ENCODE data around the gene CCR4.
A peak's percentile ranks its signal among the peaks of the same experiment; 100 is the strongest.

The CCR4 gene

DNA sequence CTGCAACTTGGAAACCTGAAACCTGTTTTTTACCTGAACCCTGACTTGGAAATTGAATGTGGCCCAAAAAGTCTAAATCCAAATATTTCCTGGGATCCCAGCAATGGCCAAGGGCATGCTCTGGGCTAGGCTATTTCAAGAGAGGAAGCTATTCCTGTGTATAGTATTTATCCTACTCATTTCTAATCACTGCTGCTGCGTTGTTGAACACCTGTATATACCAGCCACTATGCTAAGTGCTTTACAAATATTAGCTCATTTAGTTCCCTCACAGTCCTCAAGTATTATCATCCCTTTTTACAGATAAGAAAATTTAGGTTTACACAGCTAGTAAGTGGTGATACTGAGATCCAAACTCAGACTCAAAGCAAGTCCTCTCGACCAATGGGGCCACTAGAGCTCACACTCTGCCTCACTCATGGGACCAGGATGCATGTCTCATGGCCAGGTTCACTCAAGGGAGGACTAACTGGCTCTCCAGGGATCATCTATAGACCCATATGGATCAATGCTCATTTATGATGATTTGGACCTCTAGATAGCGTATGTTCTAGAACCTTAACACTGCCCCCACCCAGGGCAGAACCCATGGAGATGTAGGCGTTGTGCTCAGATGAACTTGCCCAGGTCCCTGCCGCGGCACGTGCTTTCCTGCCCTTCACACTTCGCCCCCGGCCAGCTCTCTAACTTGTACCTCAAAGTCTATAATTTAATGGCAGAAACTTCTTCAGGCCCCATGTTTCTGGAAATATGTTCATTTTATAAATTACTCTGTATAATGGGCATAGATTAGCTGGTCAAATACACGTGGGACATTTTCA lies 2.6 kb upstream of the CCR4 start:
- Histone ChIP-seq H3K4me1 (ENCODE audit: control insufficient read depth, insufficient read depth, low read length, poor library complexity, severe bottlenecking) (peaks cover 18% of the 10 kb centered on the region), H3K36me3 (ENCODE audit: control insufficient read depth, insufficient read depth, low read length) (no peaks in the 10 kb centered on the region), H3K9me3 (ENCODE audit: control insufficient read depth, low read length) (no peaks in the 10 kb centered on the region), H3K4me3 (ENCODE audit: insufficient read depth, low read depth, low read length, poor library complexity, severe bottlenecking) (no peak overlapping the region), H3K27me3 (replicated peaks; ENCODE audit: control insufficient read depth, insufficient read depth, low read length, poor library complexity, severe bottlenecking) (no peaks in the 10 kb centered on the region), H3K27ac (ENCODE audit: insufficient read depth, low read length, poor library complexity, severe bottlenecking) (no peak overlapping the region)
- no peak for DNase-seq

DNA sequence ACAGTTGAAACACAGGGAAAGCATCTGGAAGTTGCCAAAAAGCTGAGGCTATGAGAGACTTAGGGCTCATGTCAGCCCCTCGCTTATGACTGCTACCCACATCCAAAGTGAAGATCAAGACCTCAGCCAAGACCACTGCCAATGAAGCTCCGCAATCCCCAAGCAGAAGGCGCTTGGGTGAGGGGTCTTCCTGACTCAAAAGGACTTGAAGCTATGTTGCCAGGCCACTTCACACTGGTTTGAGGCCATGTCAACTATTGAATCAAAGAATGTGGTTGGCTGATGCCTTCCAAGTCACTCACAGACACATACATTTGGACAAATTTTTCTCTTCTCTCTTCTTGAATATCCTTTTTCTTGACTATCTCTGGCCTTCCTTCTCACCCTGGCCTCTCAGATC lies 928 bp upstream of the CCR4 start:
- Histone ChIP-seq H3K4me1 (ENCODE audit: control insufficient read depth, insufficient read depth, low read length, poor library complexity, severe bottlenecking) (peaks cover 27% of the 10 kb centered on the region), H3K36me3 (ENCODE audit: control insufficient read depth, insufficient read depth, low read length) (peaks cover 10% of the 10 kb centered on the region), H3K9me3 (ENCODE audit: control insufficient read depth, low read length) (no peaks in the 10 kb centered on the region), H3K4me3 (ENCODE audit: insufficient read depth, low read depth, low read length, poor library complexity, severe bottlenecking) (no peak overlapping the region), H3K27ac (ENCODE audit: insufficient read depth, low read length, poor library complexity, severe bottlenecking) (peak overlapping the region; percentile 77), H3K27me3 (replicated peaks; ENCODE audit: control insufficient read depth, insufficient read depth, low read length, poor library complexity, severe bottlenecking) (no peaks in the 10 kb centered on the region)
- DNase-seq = no peak

DNA sequence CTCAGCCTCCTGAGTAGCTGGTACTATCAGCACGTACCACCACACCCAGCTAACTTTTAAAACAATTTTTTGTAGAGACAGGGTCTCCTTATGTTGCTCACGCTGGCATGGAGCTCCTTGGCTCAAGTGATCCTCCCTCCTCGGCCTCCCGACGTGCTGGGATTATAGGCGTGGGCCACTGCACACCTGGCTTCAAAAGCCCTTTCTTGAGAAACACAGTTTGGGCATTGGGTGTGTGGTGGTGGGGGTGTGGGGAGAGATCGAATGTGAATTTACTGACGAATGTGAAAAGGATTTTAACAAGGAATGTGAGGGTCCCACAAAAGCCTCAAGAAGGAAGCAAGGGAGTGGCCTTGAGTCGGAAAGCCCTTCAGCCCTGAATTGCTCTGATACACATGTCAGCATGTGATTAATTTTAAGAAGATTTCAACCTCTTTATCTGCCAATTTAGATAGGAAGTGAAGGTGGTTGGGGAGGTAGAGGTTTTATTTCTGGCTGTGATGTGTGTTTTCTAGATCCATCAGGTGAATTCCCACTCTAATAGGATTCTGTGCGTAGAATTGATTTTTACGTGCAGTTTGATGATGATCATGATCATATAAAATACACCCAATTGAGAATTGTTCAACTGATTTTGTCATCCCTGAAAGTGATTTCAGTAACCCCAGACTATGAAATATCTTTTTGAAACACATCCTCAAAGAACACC lies 1.1 kb downstream of the CCR4 start:
- H3K27ac ChIP-seq (ENCODE audit: insufficient read depth, low read length, poor library complexity, severe bottlenecking) = peak overlapping the region; percentile 77
- DNase-seq = no peak
- H3K36me3 ChIP-seq (ENCODE audit: control insufficient read depth, insufficient read depth, low read length) = peaks cover 16% of the 10 kb centered on the region
- peaks cover 27% of the 10 kb centered on the region for H3K4me1 ChIP-seq (ENCODE audit: control insufficient read depth, insufficient read depth, low read length, poor library complexity, severe bottlenecking)
- peak overlapping the region; percentile 45 for H3K4me3 ChIP-seq (ENCODE audit: insufficient read depth, low read depth, low read length, poor library complexity, severe bottlenecking)
- no peaks in the 10 kb centered on the region for H3K9me3 ChIP-seq (ENCODE audit: control insufficient read depth, low read length)
- H3K27me3 ChIP-seq (replicated peaks; ENCODE audit: control insufficient read depth, insufficient read depth, low read length, poor library complexity, severe bottlenecking) = no peaks in the 10 kb centered on the region

DNA sequence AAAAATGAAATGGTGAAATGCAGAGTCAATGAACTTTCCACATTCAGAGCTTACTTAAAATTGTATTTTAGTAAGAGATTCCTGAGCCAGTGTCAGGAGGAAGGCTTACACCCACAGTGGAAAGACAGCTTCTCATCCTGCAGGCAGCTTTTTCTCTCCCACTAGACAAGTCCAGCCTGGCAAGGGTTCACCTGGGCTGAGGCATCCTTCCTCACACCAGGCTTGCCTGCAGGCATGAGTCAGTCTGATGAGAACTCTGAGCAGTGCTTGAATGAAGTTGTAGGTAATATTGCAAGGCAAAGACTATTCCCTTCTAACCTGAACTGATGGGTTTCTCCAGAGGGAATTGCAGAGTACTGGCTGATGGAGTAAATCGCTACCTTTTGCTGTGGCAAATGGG lies 3.1 kb downstream of the CCR4 start:
- Histone ChIP-seq H3K9me3 (ENCODE audit: control insufficient read depth, low read length) (no peaks in the 10 kb centered on the region), H3K4me1 (ENCODE audit: control insufficient read depth, insufficient read depth, low read length, poor library complexity, severe bottlenecking) (peaks cover 22% of the 10 kb centered on the region), H3K27ac (ENCODE audit: insufficient read depth, low read length, poor library complexity, severe bottlenecking) (peak overlapping the region; percentile 77), H3K36me3 (ENCODE audit: control insufficient read depth, insufficient read depth, low read length) (peaks cover 16% of the 10 kb centered on the region), H3K27me3 (replicated peaks; ENCODE audit: control insufficient read depth, insufficient read depth, low read length, poor library complexity, severe bottlenecking) (no peaks in the 10 kb centered on the region), H3K4me3 (ENCODE audit: insufficient read depth, low read depth, low read length, poor library complexity, severe bottlenecking) (peak overlapping the region; percentile 45)
- no peak for DNase-seq

DNA sequence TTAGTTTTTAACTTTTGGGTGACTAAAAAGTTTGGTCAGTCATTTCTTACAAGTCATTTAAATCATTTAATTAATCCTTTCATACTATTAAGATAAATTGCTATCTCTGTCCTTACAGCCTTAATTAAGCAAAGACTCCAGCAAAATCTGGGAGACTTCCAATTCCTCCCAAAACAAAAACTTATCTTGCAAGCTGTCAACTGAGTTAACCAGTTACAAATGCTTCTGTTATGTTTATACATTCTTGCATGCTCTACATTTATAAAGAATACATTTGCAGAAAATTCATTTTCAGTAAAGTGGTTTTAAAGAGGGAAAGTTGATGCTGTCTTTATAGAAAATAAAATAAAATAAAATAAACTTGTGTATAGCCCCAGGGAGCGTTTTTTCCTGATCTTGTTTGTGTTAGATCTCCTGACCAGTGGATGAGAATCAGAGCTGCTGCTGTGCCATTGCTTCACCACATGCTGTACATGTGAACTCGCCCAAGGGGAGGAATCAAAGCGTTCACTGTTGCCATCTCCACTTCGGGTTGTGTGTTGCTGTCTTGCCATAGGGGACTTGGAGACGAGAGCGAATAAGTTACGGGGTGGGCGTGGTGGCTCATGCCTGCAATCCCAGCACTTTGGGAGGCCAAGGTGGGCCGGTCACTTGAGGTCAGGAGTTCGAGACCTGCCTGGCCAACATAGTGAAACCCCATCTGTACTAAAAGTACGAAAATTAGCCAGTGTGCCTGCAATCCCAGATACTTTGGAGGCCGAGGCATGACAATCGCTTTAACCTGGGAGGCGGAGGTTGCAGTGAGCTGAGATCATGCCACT lies 5.5 kb downstream of the CCR4 start:
- peaks cover 16% of the 10 kb centered on the region for H3K36me3 ChIP-seq (ENCODE audit: control insufficient read depth, insufficient read depth, low read length)
- H3K27ac ChIP-seq (ENCODE audit: insufficient read depth, low read length, poor library complexity, severe bottlenecking) = peak overlapping the region; percentile 18
- H3K27me3 ChIP-seq (replicated peaks; ENCODE audit: control insufficient read depth, insufficient read depth, low read length, poor library complexity, severe bottlenecking) = no peaks in the 10 kb centered on the region
- peaks cover 36% of the 10 kb centered on the region for H3K4me1 ChIP-seq (ENCODE audit: control insufficient read depth, insufficient read depth, low read length, poor library complexity, severe bottlenecking)
- no peaks in the 10 kb centered on the region for H3K9me3 ChIP-seq (ENCODE audit: control insufficient read depth, low read length)
- no peak overlapping the region for H3K4me3 ChIP-seq (ENCODE audit: insufficient read depth, low read depth, low read length, poor library complexity, severe bottlenecking)
- no peak for DNase-seq

DNA sequence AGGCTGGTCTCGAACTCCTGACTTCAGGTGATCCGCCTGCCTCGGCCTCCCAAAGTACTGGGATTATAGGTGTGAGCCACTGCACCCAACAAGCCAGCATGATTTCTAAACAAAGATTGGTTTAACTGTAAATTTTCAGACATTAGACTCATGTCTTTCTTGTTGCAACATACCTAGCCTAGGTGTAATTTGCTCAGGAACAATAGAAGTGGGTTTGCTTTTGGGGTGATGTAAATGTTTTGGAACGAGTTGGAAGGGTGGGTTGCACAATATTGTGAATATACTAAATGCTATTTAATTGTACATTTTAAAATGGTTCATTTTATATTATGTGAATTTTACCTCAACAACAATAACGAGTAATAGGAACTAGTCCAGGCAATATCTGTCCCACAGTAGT lies 7.1 kb downstream of the CCR4 start:
- no peak overlapping the region for H3K27ac ChIP-seq (ENCODE audit: insufficient read depth, low read length, poor library complexity, severe bottlenecking)
- peaks cover 16% of the 10 kb centered on the region for H3K36me3 ChIP-seq (ENCODE audit: control insufficient read depth, insufficient read depth, low read length)
- peaks cover 32% of the 10 kb centered on the region for H3K4me1 ChIP-seq (ENCODE audit: control insufficient read depth, insufficient read depth, low read length, poor library complexity, severe bottlenecking)
- no peaks in the 10 kb centered on the region for H3K27me3 ChIP-seq (replicated peaks; ENCODE audit: control insufficient read depth, insufficient read depth, low read length, poor library complexity, severe bottlenecking)
- H3K4me3 ChIP-seq (ENCODE audit: insufficient read depth, low read depth, low read length, poor library complexity, severe bottlenecking) = no peak overlapping the region
- DNase-seq = no peak
- H3K9me3 ChIP-seq (ENCODE audit: control insufficient read depth, low read length) = no peaks in the 10 kb centered on the region

DNA sequence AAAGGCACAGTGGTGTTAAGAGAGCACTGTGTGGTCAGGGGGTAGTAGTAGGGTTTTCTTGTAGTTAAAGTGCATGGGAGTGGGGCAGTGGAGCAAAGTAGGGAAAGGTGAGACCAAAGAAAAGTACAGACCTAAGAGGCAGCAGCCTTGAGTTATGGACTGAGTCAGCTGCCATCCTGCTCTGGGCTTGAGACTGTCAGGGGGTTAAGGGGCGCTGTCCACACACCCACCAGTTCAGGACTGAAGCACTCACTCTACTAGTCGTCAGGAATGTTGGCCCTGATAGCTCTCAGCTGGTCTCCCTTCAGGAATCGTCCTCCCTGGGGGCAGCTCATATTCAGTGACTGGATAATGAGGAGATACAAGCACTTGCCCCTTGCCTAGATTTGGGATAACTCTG lies 7.9 kb downstream of the CCR4 start:
- H3K27me3 ChIP-seq (replicated peaks; ENCODE audit: control insufficient read depth, insufficient read depth, low read length, poor library complexity, severe bottlenecking) = no peaks in the 10 kb centered on the region
- peak overlapping the region; percentile 31 for H3K27ac ChIP-seq (ENCODE audit: insufficient read depth, low read length, poor library complexity, severe bottlenecking)
- H3K9me3 ChIP-seq (ENCODE audit: control insufficient read depth, low read length) = no peaks in the 10 kb centered on the region
- no peak for DNase-seq
- no peak overlapping the region for H3K4me3 ChIP-seq (ENCODE audit: insufficient read depth, low read depth, low read length, poor library complexity, severe bottlenecking)
- H3K36me3 ChIP-seq (ENCODE audit: control insufficient read depth, insufficient read depth, low read length) = peaks cover 11% of the 10 kb centered on the region
- H3K4me1 ChIP-seq (ENCODE audit: control insufficient read depth, insufficient read depth, low read length, poor library complexity, severe bottlenecking) = peaks cover 29% of the 10 kb centered on the region

DNA sequence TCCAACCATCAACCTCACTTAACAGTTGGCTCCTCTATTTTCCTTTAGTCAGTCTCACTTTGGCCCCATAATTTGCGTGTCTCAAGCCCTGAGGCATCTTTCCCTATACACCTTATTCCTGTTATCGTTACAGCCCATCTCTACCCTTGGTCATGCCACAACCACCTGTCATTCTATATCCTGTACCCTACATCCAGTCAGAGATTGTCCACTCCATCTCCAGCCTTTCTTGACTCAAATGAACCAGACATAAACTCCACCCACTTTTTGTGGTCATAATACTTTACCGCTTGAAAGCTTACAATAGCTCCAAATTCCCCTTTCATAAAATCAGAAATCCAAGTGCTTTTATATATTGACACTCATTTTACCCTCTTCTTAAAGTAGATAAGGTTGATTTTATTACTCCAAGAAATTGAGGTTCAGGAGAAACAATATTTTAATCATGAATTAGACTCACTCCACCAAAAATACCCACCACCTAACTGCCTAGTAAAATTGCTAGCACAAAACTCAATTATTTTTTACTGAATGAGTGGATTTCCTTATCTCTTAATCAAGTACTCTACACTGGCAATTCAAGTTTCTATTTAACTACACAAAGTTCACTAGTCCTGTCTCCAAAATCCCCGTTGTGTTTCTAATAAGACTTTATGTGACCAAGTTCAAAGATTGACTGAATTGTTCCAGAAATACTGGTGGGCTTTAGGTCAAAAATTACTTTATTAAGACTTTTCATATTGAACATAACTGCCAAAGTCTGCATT lies 9.1 kb downstream of the CCR4 start:
- H3K4me1 ChIP-seq (ENCODE audit: control insufficient read depth, insufficient read depth, low read length, poor library complexity, severe bottlenecking) = peaks cover 26% of the 10 kb centered on the region
- DNase-seq = no peak

DNA sequence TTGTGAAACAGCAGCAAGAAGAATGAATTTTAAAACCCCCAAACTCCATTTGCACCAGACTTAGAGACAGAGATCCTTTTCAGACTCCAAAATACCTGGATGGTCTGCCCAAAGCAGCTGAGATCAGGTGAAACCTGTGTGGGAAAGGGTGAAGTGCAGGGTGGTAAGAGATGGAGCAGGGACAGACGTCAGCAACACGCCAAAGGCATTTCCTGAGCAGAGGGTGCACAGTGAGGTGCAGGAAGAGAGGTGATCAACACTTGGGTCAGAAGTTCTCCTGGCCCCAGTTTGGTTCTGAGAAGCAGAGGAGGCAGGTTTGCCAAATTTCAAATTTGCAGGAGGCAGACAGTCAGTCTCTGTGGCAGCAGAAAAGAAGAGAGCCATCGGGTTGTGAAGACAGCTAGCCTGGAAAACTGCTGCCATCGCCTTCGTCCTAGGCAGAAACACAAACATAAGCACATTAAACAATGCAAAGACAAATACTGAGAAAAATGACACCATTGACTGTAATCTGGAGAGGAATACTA lies 9.8 kb downstream of the CCR4 start:
- no peak overlapping the region for H3K4me3 ChIP-seq (ENCODE audit: insufficient read depth, low read depth, low read length, poor library complexity, severe bottlenecking)
- H3K27me3 ChIP-seq (replicated peaks; ENCODE audit: control insufficient read depth, insufficient read depth, low read length, poor library complexity, severe bottlenecking) = no peaks in the 10 kb centered on the region
- peaks cover 26% of the 10 kb centered on the region for H3K4me1 ChIP-seq (ENCODE audit: control insufficient read depth, insufficient read depth, low read length, poor library complexity, severe bottlenecking)
- DNase-seq = peak in 2 of 3 donors; percentile 24 to 52
- H3K9me3 ChIP-seq (ENCODE audit: control insufficient read depth, low read length) = peaks cover 6% of the 10 kb centered on the region
- H3K27ac ChIP-seq (ENCODE audit: insufficient read depth, low read length, poor library complexity, severe bottlenecking) = peak overlapping the region; percentile 63
- H3K36me3 ChIP-seq (ENCODE audit: control insufficient read depth, insufficient read depth, low read length) = peaks cover 7% of the 10 kb centered on the region

More for the DNA sequence above, 9.1 kb downstream of the CCR4 start:
- Histone ChIP-seq H3K36me3 (ENCODE audit: control insufficient read depth, insufficient read depth, low read length) (peaks cover 7% of the 10 kb centered on the region), H3K27me3 (replicated peaks; ENCODE audit: control insufficient read depth, insufficient read depth, low read length, poor library complexity, severe bottlenecking) (no peaks in the 10 kb centered on the region), H3K4me3 (ENCODE audit: insufficient read depth, low read depth, low read length, poor library complexity, severe bottlenecking) (no peak overlapping the region), H3K9me3 (ENCODE audit: control insufficient read depth, low read length) (peaks cover 3% of the 10 kb centered on the region), H3K27ac (ENCODE audit: insufficient read depth, low read length, poor library complexity, severe bottlenecking) (peak overlapping the region; percentile 63)

Measured in effector memory CD4-positive, alpha-beta T cell (primary cell).